ENCODE data around the gene EIF4G2. TPM values are rescaled to one million over a fixed set of nuclear protein-coding genes. Genes with fewer than 3 reads are reported as not detected.

EIF4G2 gene
- total and polyA plus RNA-seq, 2 experiments from 2014 or later, result 358 to 788 TPM

GRCh38 chr11:10857459-10857708 lies 48.7 kb upstream of the EIF4G2 start (continued):
- TF ChIP-seq ZNF462 (CRISPR knock-in tag; IDR thresholded peaks at IDR 0.05) (no peak), REST (IDR thresholded peaks at IDR 0.05; ENCODE audit: unreplicated experiment) (no peak), CREB1 (CRISPR knock-in tag; IDR thresholded peaks at IDR 0.05; ENCODE audit: low read depth) (no peak), ZNF331 (CRISPR knock-in tag; IDR thresholded peaks at IDR 0.05; ENCODE audit: low read depth) (no peak), ZNF114 (CRISPR knock-in tag; IDR thresholded peaks at IDR 0.05) (no peak)

Measured in GM23338 (cell line).